ENCODE data around the gene MBD4. TPM values are rescaled to one million over a fixed set of nuclear protein-coding genes. Genes with fewer than 3 reads are reported as not detected.
A peak's percentile ranks its signal among the peaks of the same experiment; 100 is the strongest.
"Not testable (repeated sequence)": the region's sequence is repeated elsewhere in the genome, so short reads cannot be mapped to it uniquely, and the experiment has no call there.

Gene MBD4
- total RNA-seq, 1 experiment from 2014 or later, result 35.8 TPM

DNA sequence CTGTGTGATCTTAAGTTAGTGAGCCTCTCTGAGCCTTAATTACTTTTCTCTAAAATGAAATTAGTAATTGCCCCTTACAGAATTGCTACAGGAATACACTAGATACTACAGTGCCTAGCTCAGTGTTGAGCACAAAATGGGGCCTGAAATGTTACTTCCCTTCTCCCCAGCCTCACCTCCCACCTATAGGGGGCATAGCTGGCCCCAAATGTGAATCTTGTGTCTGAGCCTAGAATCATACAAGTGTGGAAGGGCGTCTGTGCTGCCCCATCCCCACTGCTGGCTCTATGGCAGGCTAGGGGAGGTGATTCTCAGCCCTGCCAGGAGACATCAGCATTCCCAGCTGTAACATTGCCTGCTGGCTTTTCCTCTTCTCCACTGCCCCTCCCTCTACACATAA is 43.0 kb upstream of the MBD4 start:
- peaks cover 55% of the 10 kb centered on the region for H3K4me1 Mint-ChIP-seq (ENCODE audit: insufficient read depth, unreplicated experiment)
- no TSS peak for BruUV-seq (replicated peaks)
- no peaks in the 10 kb centered on the region for H3K27me3 Mint-ChIP-seq (ENCODE audit: insufficient read depth, unreplicated experiment)
- TF ChIP-seq, protein P1, sequence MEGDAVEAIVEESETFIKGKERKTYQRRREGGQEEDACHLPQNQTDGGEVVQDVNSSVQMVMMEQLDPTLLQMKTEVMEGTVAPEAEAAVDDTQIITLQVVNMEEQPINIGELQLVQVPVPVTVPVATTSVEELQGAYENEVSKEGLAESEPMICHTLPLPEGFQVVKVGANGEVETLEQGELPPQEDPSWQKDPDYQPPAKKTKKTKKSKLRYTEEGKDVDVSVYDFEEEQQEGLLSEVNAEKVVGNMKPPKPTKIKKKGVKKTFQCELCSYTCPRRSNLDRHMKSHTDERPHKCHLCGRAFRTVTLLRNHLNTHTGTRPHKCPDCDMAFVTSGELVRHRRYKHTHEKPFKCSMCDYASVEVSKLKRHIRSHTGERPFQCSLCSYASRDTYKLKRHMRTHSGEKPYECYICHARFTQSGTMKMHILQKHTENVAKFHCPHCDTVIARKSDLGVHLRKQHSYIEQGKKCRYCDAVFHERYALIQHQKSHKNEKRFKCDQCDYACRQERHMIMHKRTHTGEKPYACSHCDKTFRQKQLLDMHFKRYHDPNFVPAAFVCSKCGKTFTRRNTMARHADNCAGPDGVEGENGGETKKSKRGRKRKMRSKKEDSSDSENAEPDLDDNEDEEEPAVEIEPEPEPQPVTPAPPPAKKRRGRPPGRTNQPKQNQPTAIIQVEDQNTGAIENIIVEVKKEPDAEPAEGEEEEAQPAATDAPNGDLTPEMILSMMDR (IDR thresholded peaks at IDR 0.05; ENCODE audit: unreplicated experiment), result no peak
- intact Hi-C loops (cut with micrococcal nuclease), result no loop called here
- H3K36me3 Mint-ChIP-seq (ENCODE audit: insufficient read depth, unreplicated experiment), result peaks cover 28% of the 10 kb centered on the region
- peak overlapping the region; percentile 74 for H3K27ac Mint-ChIP-seq (ENCODE audit: low read depth, unreplicated experiment)
- POLR2A ChIA-PET, result interaction anchor here (3.5 to 4.8 kb wide), 2 partner anchors 21 to 41 kb away, joined by 12 to 25 read pairs; partner anchors contain the start of genes IFT122 and MBD4
- no peaks in the 10 kb centered on the region for H3K9me3 Mint-ChIP-seq (ENCODE audit: unreplicated experiment)
- H3K4me3 Mint-ChIP-seq (ENCODE audit: unreplicated experiment), result no peak overlapping the region
- DNase-seq (ENCODE audit: unreplicated experiment), result no peak
- CTCF ChIA-PET, result interaction anchor here (0.6 to 1.3 kb wide), 4 partner anchors 18 to 347 kb away, joined by 3 to 5 read pairs (median 3); no protein-coding TSS in a partner anchor

DNA sequence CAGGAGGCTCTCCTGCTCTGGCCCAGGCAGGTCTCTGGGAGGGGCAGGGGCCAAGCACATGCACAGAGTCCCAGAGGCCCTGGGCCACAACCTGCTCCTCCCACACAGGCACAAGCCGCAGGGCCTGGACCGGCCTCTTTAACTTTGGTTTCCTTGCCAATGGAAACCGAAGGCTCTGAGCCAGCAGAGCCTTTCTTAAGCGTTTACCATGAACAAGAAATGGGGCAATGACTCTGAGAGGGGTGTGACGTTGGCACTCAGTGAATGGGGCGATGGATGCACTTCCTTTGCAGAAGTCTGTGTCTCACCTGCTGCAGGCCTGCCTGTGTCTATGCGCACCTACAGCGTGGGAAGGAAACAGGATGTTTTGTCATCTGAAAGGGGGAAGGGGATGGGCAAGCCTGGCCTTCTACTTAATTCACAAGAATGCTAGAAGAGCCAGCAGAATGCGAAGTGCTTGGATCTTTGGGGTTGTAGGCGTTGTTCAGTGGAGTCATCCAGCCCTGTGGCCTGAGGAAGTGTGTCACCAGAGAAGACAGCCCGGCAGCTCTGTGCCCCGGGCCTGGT is 42.1 kb upstream of the MBD4 start:
- peak overlapping the region; percentile 8 for H3K4me3 Mint-ChIP-seq (ENCODE audit: unreplicated experiment)
- BruUV-seq (replicated peaks), result no TSS peak
- CTCF ChIA-PET, result interaction anchor here (1.0 to 2.6 kb wide), 4 partner anchors 8 to 455 kb away, joined by 3 to 14 read pairs (median 4); no protein-coding TSS in a partner anchor

DNA sequence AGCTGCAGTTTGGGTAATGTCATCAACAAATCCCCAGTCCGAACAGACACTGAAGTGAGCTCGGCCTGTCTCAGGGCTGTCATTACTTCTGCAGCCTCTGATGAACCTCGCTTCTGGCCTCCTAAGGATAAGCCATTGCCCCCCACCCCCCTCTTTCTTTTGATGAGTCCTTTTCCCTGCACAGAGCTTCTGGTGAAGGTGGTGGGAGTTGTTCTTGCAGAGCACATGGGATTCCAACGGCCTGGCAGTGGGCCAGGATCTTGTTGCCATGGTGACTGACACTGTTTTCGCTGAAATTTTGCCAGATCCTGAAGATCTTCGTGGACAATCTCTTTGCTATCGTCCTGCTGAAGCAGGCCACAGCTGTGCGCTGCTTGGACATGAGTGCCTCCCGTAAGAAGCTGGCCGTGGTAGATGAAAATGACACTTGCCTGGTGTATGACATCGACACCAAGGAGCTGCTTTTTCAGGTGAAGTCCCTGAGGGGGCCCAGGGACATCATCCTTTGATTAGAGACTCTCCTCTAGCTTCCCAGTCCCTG is 41.5 kb upstream of the MBD4 start:
- H3K36me3 Mint-ChIP-seq (ENCODE audit: insufficient read depth, unreplicated experiment), result peaks cover 41% of the 10 kb centered on the region
- intact Hi-C loops (cut with micrococcal nuclease); BruUV-seq (replicated peaks); H3K9me3 Mint-ChIP-seq (ENCODE audit: unreplicated experiment); H3K27me3 Mint-ChIP-seq (ENCODE audit: insufficient read depth, unreplicated experiment): not testable (repeated sequence)
- ChIA-PET POLR2A (interaction anchor here (0.6 to 4.8 kb wide), 9 partner anchors 9 to 165 kb away, joined by 3 to 25 read pairs (median 6); partner anchors contain the start of genes IFT122 and MBD4), CTCF (interaction anchor here (0.6 to 2.6 kb wide), 9 partner anchors 9 to 455 kb away, joined by 3 to 14 read pairs (median 4); no protein-coding TSS in a partner anchor)
- peaks cover 50% of the 10 kb centered on the region for H3K4me1 Mint-ChIP-seq (ENCODE audit: insufficient read depth, unreplicated experiment)
- peak; percentile 39 for DNase-seq (ENCODE audit: unreplicated experiment)
- peak overlapping the region; percentile 8 for H3K4me3 Mint-ChIP-seq (ENCODE audit: unreplicated experiment)
- H3K27ac Mint-ChIP-seq (ENCODE audit: low read depth, unreplicated experiment), result peak overlapping the region; percentile 74

More for the DNA sequence above, 42.1 kb upstream of the MBD4 start:
- H3K36me3 Mint-ChIP-seq (ENCODE audit: insufficient read depth, unreplicated experiment), result peaks cover 36% of the 10 kb centered on the region
- H3K4me1 Mint-ChIP-seq (ENCODE audit: insufficient read depth, unreplicated experiment), result peaks cover 55% of the 10 kb centered on the region
- no peaks in the 10 kb centered on the region for H3K27me3 Mint-ChIP-seq (ENCODE audit: insufficient read depth, unreplicated experiment)
- H3K9me3 Mint-ChIP-seq (ENCODE audit: unreplicated experiment), result no peaks in the 10 kb centered on the region
- peak overlapping the region; percentile 74 for H3K27ac Mint-ChIP-seq (ENCODE audit: low read depth, unreplicated experiment)
- POLR2A ChIA-PET, result interaction anchor here (0.6 to 4.8 kb wide), 9 partner anchors 9 to 166 kb away, joined by 3 to 25 read pairs (median 6); partner anchors contain the start of genes IFT122 and MBD4
- peak; percentile 99 for DNase-seq (ENCODE audit: unreplicated experiment)
- TF ChIP-seq, protein P1 (IDR thresholded peaks at IDR 0.05; ENCODE audit: unreplicated experiment), result no peak
- intact Hi-C loops (cut with micrococcal nuclease), result no loop called here

DNA sequence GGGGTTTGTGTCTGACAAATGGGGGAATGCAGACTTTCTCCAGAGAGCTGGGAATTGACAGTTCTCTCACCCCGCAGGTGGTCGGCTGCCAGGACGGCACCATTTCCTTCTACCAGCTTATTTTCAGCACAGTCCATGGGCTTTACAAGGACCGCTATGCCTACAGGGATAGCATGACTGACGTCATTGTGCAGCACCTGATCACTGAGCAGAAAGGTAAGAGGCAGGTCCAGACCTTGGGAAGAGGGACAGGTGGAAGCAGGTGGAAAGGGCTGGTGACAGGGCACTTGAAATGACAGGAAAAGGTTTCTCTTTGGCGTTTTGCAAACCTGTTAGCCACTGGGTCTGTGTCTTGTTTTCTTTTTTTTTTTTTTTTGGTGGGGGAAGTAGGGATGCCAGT is 36.8 kb upstream of the MBD4 start:
- POLR2A ChIA-PET, result interaction anchor here (1.5 kb wide), 1 partner anchor 10 kb away, joined by 4 read pairs; no protein-coding TSS in a partner anchor
- Mint-ChIP-seq H3K4me3 (ENCODE audit: unreplicated experiment) (no peak overlapping the region), H3K36me3 (ENCODE audit: insufficient read depth, unreplicated experiment) (peaks cover 40% of the 10 kb centered on the region), H3K27me3 (ENCODE audit: insufficient read depth, unreplicated experiment) (no peaks in the 10 kb centered on the region), H3K4me1 (ENCODE audit: insufficient read depth, unreplicated experiment) (peaks cover 12% of the 10 kb centered on the region), H3K9me3 (ENCODE audit: unreplicated experiment) (no peaks in the 10 kb centered on the region), H3K27ac (ENCODE audit: low read depth, unreplicated experiment) (no peak overlapping the region)
- BruUV-seq (replicated peaks), result no TSS peak
- TF ChIP-seq, protein P1 (IDR thresholded peaks at IDR 0.05; ENCODE audit: unreplicated experiment), result no peak
- intact Hi-C loops (cut with micrococcal nuclease), result no loop called here
- CTCF ChIA-PET, result interaction anchor here (0.8 to 1.6 kb wide), 2 partner anchors 10 to 153 kb away, joined by 3 to 5 read pairs; no protein-coding TSS in a partner anchor
- no peak for DNase-seq (ENCODE audit: unreplicated experiment)
